H9 (cell line): ENCODE data around the gene OSM. TPM values are rescaled to one million over a fixed set of nuclear protein-coding genes. Genes with fewer than 3 reads are reported as not detected.

ENCODE experiments used
- DNase-seq: peaks from one replicate; pipeline ENCODE4 v3.0.0-alpha.2; 2017
- H2AFZ ChIP-seq: one replicate; pipeline ENCODE4 v1.6.1; 2013; ENCODE audit warnings: mild to moderate bottlenecking, low read length, control low read depth, moderate library complexity
- H2AK5ac ChIP-seq: 2 replicates; pipeline ENCODE4 v1.6.1; 2013; ENCODE audit warnings: low read length, control low read depth, mixed read lengths; ENCODE audit not compliant: insufficient read length
- H2BK120ac ChIP-seq: one replicate; pipeline ENCODE4 v1.6.1; 2013; ENCODE audit warnings: low read depth, mild to moderate bottlenecking, low read length, control low read depth, inconsistent platforms; ENCODE audit not compliant: poor library complexity, severe bottlenecking
- H2BK12ac ChIP-seq: 2 replicates; pipeline ENCODE4 v1.6.1; 2013; ENCODE audit warnings: low read length, control low read depth, mixed read lengths, low read depth; ENCODE audit not compliant: insufficient read length
- H2BK15ac ChIP-seq: 2 replicates; pipeline ENCODE4 v1.6.1; 2013; ENCODE audit warnings: low read depth, low read length, control low read depth
- H2BK20ac ChIP-seq: one replicate; pipeline ENCODE4 v1.6.1; 2013; ENCODE audit warnings: low read depth, mild to moderate bottlenecking, low read length, control low read depth, inconsistent platforms; ENCODE audit not compliant: poor library complexity, severe bottlenecking
- H2BK5ac ChIP-seq: 2 replicates; pipeline ENCODE4 v1.6.1; 2013; ENCODE audit warnings: low read length, control low read depth, mixed read lengths; ENCODE audit not compliant: insufficient read length
- H3K14ac ChIP-seq: 2 replicates; pipeline ENCODE4 v1.6.1; 2013; ENCODE audit warnings: low read length, control low read depth; ENCODE audit not compliant: insufficient read depth
- H3K18ac ChIP-seq: 2 replicates; pipeline ENCODE4 v1.6.1; 2013; ENCODE audit warnings: low read depth, mild to moderate bottlenecking, mixed read lengths, low read length, control low read depth; ENCODE audit not compliant: insufficient read length
- H3K23ac ChIP-seq: 2 replicates; pipeline ENCODE4 v1.6.1; 2013; ENCODE audit warnings: low read length, control low read depth, mixed read lengths, low read depth; ENCODE audit not compliant: insufficient read length
- H3K23me2 ChIP-seq: 2 replicates; pipeline ENCODE4 v1.6.1; 2013; ENCODE audit warnings: low read depth, mild to moderate bottlenecking, mixed read lengths, low read length, control low read depth; ENCODE audit not compliant: insufficient read length, poor library complexity, severe bottlenecking
- H3K27ac ChIP-seq: 2 replicates; pipeline ENCODE4 v1.5.1; 2013; ENCODE audit warnings: low read length, control low read depth, mixed read lengths, low read depth; ENCODE audit not compliant: insufficient read length
- H3K27me3 ChIP-seq: 2 replicates; pipeline ENCODE4 v1.6.1; 2013; ENCODE audit warnings: low read length, control low read depth, inconsistent platforms; ENCODE audit not compliant: insufficient read depth
- H3K4ac ChIP-seq: 2 replicates; pipeline ENCODE4 v1.6.1; 2013; ENCODE audit warnings: low read depth, mild to moderate bottlenecking, control low read depth, inconsistent platforms, low read length, moderate library complexity
- H3K4me1 ChIP-seq: 2 replicates; pipeline ENCODE4 v1.6.1; 2013; ENCODE audit warnings: low read length, control low read depth, inconsistent platforms; ENCODE audit not compliant: insufficient read depth
- H3K4me2 ChIP-seq: 2 replicates; pipeline ENCODE4 v1.6.1; 2013; ENCODE audit warnings: low read length, control low read depth, mixed read lengths; ENCODE audit not compliant: insufficient read length, insufficient read depth
- H3K56ac ChIP-seq: 2 replicates; pipeline ENCODE4 v1.6.1; 2013; ENCODE audit warnings: low read depth, mild to moderate bottlenecking, mixed read lengths, low read length, control low read depth; ENCODE audit not compliant: insufficient read length
- H3K79me1 ChIP-seq: 2 replicates; pipeline ENCODE4 v1.6.1; 2013; ENCODE audit warnings: low read depth, mild to moderate bottlenecking, moderate library complexity, low read length, control low read depth, inconsistent platforms; ENCODE audit not compliant: insufficient read depth, poor library complexity, severe bottlenecking
- H3K79me2 ChIP-seq: 2 replicates; pipeline ENCODE4 v1.6.1; 2013; ENCODE audit warnings: low read length, control low read depth, inconsistent platforms; ENCODE audit not compliant: insufficient read depth
- H3K9ac ChIP-seq: 2 replicates; pipeline ENCODE4 v1.6.1; 2013; ENCODE audit warnings: low read length, control low read depth, mixed read lengths; ENCODE audit not compliant: insufficient read length; ENCODE audit errors: extremely low read depth
- H3K9me3 ChIP-seq: one replicate; pipeline ENCODE4 v1.6.1; 2013; ENCODE audit warnings: low read depth, low read length, inconsistent platforms; ENCODE audit not compliant: control insufficient read depth
- H3T11ph ChIP-seq: one replicate; pipeline ENCODE4 v1.6.1; 2013; ENCODE audit warnings: mild to moderate bottlenecking, low read length, control low read depth, inconsistent platforms
- H4K20me1 ChIP-seq: one replicate; pipeline ENCODE4 v1.6.1; 2013; ENCODE audit not compliant: control insufficient read depth, insufficient read length, insufficient read depth
- H4K5ac ChIP-seq: 2 replicates; pipeline ENCODE4 v1.6.1; 2013; ENCODE audit warnings: low read depth, mild to moderate bottlenecking, mixed read lengths, low read length, control low read depth; ENCODE audit not compliant: insufficient read length
- H4K8ac ChIP-seq: replicated peaks from 2 replicates; pipeline ENCODE4 v1.6.1; 2013; ENCODE audit warnings: low read length, control low read depth, mixed read lengths, low read depth; ENCODE audit not compliant: insufficient read length
- H4K91ac ChIP-seq: 2 replicates; pipeline ENCODE4 v1.6.1; 2013; ENCODE audit warnings: low read depth, mild to moderate bottlenecking, moderate library complexity, mixed read lengths, low read length, control low read depth; ENCODE audit not compliant: insufficient read length
- H3K27ac Mint-ChIP-seq, 3 experiments: 2 replicates in 2 of 3; 3 replicates in 1 of 3; pipeline ENCODE4 v1.8.0; 2020 to 2021; ENCODE audit warnings: mixed read lengths in 3 of 3, mild to moderate bottlenecking in 1 of 3, moderate library complexity in 1 of 3
- H3K27me3 Mint-ChIP-seq: 2 replicates; pipeline ENCODE4 v1.8.0; 2021; ENCODE audit warnings: low read depth, mild to moderate bottlenecking, moderate library complexity, mixed read lengths
- H3K36me3 Mint-ChIP-seq, 3 experiments: 2 replicates in 2 of 3; 3 replicates in 1 of 3; pipeline ENCODE4 v1.8.0; 2020 to 2021; ENCODE audit warnings: low read depth in 3 of 3, mixed read lengths in 3 of 3; ENCODE audit not compliant: insufficient read depth in 1 of 3
- H3K4me1 Mint-ChIP-seq, 2 experiments: 2 replicates each; pipeline ENCODE4 v1.8.0; 2020; ENCODE audit warnings: mixed read lengths in 2 of 2
- H3K4me3 Mint-ChIP-seq, 2 experiments: 2 replicates in 1 of 2; 3 replicates in 1 of 2; pipeline ENCODE4 v1.8.0; 2020 to 2021; ENCODE audit warnings: mild to moderate bottlenecking in 2 of 2, mixed read lengths in 2 of 2, moderate library complexity in 1 of 2
- H3K9me3 Mint-ChIP-seq, 2 experiments: 2 replicates in 1 of 2; 3 replicates in 1 of 2; pipeline ENCODE4 v1.8.0; 2020; ENCODE audit warnings: mild to moderate bottlenecking in 2 of 2, mixed read lengths in 2 of 2, moderate library complexity in 1 of 2
- WGBS: extraction: QIAGEN DNeasy Blood & Tissue Kit; methylation state at CpG from one replicate; pipeline ENCODE4 v1.1.7; 2013; ENCODE audit warnings: missing lambda C conversion rate, low lambda C conversion rate, mixed read lengths; ENCODE audit not compliant: insufficient read length; ENCODE audit errors: extremely low coverage; 5-methylcytosine and 5-hydroxymethylcytosine counted together
- total RNA-seq: library from RNA; stranded (reverse); gene quantifications from 2 replicates; pipeline ENCODE4 v1.2.1, GENCODE V29; 2021
- TF ChIP-seq, protein P1 (sequence below): fragments of 200-600 bp; sonication (generic); conservative IDR thresholded peaks from 3 replicates; pipeline ENCODE4 v1.8.0; 2021; ENCODE audit warnings: antibody characterized with exemption, mild to moderate bottlenecking

Gene OSM
- total RNA-seq, 1 experiment from 2014 or later, result not detected

DNA sequence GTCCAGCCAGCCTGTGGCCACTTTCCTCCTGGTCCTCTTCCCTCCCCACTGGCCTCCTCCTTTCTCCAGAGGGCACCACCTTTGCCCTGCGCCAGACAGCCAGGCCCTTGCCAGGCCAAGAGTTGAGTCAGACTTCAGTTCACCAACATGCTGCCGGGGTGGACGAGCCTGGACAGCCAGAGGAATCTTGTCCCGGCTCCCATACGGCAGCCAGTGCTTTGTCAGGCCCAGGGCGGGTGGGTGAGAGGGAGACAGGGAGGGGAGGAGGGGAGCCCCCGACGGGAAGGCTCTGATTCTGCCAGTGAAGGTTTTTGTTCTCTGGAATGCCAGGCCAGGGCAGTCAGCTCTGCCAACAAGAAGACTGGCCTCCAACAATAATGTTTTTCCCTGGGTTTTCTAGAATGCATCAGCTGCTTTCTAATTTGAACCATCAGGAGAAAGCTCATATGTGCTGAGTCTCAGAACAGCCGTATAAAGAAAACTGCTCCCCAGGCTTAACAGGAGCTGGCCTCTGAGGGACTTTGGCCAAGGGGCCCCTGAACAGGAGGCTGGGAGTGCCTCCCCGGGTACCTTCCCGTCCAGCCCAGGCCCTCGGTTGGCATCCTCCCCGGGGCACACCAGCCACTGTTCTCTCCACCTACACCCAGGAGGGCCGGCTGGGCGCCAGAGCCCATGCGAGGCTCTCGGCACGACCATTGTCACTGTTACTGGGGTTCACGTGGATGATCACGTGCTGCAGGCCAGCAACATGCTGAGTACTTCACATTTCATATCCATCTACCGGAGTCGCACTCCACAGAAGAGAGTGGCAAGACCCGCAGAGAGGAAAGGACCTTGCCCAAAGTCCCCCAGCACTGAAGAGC lies 48.7 kb downstream of the OSM start:
- no peak overlapping the region for H2BK20ac ChIP-seq
- H3K18ac ChIP-seq, result peak overlapping the region; percentile 62
- Mint-ChIP-seq H3K4me3 (no peak overlapping the region), H3K27me3 (peaks cover 8% of the 10 kb centered on the region), H3K27ac (peak overlapping the region in 1 of 3 experiments; percentile 83; a peak in 1 of 7 replicates), H3K36me3 (no peaks in the 10 kb centered on the region), H3K4me1 (peaks cover 9 to 17% of the 10 kb centered on the region in 2 experiments), H3K9me3 (no peaks in the 10 kb centered on the region)
- no peak overlapping the region for H4K91ac ChIP-seq
- no peaks in the 10 kb centered on the region for H3K23me2 ChIP-seq
- no peak overlapping the region for H3K56ac ChIP-seq
- no peak overlapping the region for H2BK15ac ChIP-seq
- H3K23ac ChIP-seq, result no peak overlapping the region
- H4K8ac ChIP-seq, result no peak overlapping the region
- H3K4me2 ChIP-seq, result no peak overlapping the region
- no peak overlapping the region for H3K27ac ChIP-seq
- H2BK12ac ChIP-seq, result no peak overlapping the region
- no peak for DNase-seq
- H4K20me1 ChIP-seq, result no peaks in the 10 kb centered on the region
- H3T11ph ChIP-seq, result no peak overlapping the region
- no peaks in the 10 kb centered on the region for H3K9me3 ChIP-seq
- no peak overlapping the region for H3K4ac ChIP-seq
- no peak overlapping the region for H2BK5ac ChIP-seq
- H2AK5ac ChIP-seq, result no peak overlapping the region
- peaks cover 6% of the 10 kb centered on the region; the same call in 1 of the 2 replicates for H3K4me1 ChIP-seq
- no peak overlapping the region for H2AFZ ChIP-seq
- no peaks in the 10 kb centered on the region for H3K79me1 ChIP-seq
- TF ChIP-seq, protein P1, sequence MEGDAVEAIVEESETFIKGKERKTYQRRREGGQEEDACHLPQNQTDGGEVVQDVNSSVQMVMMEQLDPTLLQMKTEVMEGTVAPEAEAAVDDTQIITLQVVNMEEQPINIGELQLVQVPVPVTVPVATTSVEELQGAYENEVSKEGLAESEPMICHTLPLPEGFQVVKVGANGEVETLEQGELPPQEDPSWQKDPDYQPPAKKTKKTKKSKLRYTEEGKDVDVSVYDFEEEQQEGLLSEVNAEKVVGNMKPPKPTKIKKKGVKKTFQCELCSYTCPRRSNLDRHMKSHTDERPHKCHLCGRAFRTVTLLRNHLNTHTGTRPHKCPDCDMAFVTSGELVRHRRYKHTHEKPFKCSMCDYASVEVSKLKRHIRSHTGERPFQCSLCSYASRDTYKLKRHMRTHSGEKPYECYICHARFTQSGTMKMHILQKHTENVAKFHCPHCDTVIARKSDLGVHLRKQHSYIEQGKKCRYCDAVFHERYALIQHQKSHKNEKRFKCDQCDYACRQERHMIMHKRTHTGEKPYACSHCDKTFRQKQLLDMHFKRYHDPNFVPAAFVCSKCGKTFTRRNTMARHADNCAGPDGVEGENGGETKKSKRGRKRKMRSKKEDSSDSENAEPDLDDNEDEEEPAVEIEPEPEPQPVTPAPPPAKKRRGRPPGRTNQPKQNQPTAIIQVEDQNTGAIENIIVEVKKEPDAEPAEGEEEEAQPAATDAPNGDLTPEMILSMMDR, result no peak
- H4K5ac ChIP-seq, result no peak overlapping the region
- no CpG with 5 or more reads among the region's 23 CpGs for WGBS
- no peak overlapping the region for H3K9ac ChIP-seq
- H2BK120ac ChIP-seq, result no peak overlapping the region
- no peaks in the 10 kb centered on the region for H3K79me2 ChIP-seq
- no peak overlapping the region for H3K14ac ChIP-seq
- no peaks in the 10 kb centered on the region for H3K27me3 ChIP-seq
